ENCODE data around the gene TTLL6.
"Not testable (repeated sequence)": the region's sequence is repeated elsewhere in the genome, so short reads cannot be mapped to it uniquely, and the experiment has no call there.

TTLL6 gene

DNA sequence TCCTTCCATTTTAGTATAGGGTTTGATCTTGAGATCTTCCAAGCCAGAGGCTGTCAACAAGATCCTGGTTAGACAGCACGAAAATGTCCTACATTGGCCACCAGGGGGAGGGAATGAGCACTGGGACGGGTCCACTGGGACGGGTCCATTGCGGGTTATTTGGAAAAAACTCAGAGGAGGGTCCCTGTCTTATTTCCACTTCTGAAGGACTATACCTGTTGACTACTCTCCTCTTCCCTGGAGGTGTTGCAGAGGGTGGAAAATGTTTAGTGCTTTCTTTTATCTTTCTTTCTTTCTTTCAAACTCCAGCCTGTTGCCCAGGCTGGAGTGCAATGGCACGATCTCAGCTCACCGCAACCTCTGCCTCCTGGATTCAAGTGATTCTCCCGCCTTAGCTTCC, 2.5 kb downstream of the TTLL6 start:
- DNase-seq = no peak

DNA sequence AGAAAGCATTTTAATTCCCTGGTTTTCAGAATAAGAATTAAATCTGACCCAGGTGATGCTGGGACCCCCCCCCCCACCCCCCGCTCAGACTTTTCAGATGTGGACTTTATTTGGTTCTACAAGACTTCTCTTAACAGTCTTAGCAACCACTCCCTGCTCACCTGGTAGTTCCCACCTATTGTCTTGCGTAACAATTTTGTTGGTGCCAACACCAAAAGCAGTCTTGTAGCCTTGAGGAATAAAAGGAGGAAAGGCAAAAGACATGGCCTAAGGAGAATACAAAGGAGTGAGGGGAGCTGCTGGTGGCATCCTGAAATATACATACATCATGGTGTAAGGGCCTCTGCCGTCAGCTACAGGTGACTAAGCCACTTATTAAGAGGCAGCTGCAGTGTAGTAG, 5.0 kb downstream of the TTLL6 start:
- DNase-seq = no peak

DNA sequence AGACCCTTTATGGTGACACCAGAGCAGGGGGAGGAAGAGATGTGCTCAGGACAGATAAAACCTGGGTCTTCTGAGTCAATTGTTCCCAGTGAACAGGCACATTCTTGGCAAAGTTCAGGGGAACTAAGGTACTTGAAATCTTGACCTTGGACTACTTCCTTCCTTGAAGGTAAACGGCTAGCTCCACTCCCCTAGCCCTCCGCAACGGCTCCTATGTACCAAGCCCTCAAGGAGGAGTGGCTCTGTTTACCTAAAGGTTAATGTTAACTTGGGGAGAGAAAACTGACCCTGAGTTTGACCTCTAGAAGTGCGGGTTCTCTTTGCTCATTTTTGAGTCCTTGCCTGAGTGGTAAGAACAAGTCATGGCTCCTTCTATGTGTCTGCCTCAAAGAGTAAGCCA, 7.8 kb downstream of the TTLL6 start:
- DNase-seq = no peak

DNA sequence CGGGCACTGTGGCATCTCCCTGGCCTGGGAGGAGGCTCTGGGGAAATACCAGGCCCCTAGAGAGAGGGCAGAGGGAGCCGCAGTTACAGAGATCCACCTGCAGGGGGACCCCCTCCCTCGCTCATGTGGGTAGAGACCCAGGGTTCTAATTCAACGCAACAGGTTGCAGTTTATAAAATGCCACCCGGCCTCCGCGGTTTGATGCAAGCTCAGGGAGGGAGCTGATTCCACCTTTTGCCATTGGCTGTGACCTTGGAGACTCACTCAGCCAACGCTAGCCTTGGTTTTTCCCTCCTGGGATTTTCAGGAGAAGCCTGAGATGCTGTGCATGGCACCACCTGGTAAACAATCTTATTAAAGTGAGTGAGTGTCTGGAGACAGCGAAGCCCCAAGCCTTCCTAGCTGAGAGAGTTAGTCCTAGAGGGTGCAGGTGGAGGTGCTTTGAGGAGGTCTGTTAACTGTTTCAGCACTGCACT, 12.1 kb downstream of the TTLL6 start:
- DNase-seq = peak; percentile 13

DNA sequence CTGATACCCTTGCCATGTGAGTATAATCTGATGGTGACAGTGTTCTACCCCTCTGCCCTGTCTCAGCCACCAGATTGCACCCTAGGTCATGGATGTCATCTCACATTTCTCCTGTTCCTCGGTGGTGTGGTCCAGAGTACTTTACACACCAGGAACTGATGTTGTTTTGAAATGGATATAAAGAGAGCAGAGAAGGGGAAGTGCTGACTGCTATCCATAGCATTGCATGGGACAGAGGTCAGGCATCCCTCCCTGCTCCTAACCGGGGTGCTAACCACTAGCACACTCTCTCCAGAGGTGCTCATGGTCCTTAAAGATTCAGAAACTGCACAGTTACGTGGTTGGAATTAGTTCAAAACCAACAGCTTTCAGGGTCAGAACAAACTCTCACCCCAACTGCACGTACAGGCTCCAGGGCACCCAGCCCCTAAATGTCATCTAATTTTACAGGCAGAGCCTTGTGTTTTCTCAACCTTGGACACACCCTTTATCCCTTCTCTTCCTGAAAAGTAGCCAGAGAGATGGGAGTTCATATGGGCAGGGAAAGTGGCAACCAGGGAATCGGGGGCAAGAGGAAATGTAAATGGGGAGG, 16.3 kb downstream of the TTLL6 start:
- DNase-seq = no peak

DNA sequence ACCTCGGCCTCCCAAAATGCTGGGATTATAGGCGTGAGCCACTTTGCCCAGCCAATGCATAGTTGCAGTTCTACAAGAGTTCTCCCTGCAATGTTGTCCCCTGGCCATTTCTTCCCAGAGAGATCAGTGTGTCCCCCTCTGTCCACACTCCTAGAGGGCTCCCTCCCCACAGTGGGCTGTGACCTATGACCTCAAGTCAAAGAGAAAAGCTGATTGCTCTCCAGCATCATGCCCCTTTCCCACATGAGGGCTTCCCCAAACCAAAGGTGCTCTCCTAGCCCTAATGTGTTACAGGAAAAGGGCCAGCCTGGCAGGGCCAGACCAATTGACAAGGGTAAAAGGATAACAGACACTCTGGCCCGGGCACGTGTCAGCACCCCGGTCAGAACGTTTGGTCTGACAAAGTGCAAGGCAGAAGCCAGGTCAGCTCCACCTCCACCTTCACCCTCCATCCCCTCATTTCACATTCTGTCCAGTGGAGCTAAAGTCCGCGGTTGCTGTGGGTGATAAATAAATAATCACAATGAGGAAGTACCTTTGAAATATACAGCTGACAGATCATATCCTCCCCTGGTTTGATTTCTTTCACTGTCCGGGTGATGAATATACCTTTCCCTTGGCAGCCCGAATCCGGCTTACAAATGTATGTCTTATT, 17.8 kb downstream of the TTLL6 start:
- no peak for DNase-seq

DNA sequence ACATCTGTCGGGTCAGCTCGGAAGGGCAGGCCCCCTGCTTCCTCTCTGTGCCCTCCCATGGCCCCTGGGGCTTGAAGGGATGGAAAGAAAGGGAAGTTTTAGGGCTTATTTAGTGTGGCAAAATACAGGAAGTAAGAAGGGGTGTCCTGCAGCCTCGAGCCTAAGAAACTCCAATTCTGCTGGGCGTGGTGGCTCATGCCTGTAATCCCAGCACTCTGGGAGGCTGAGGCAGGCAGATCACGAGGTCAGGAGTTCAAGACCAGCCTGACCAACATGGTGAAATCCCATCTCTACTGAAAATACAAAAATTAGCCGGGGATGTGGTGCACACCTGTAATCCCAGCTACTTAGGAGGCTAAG, 20.9 kb downstream of the TTLL6 start:
- not testable (repeated sequence) for DNase-seq

DNA sequence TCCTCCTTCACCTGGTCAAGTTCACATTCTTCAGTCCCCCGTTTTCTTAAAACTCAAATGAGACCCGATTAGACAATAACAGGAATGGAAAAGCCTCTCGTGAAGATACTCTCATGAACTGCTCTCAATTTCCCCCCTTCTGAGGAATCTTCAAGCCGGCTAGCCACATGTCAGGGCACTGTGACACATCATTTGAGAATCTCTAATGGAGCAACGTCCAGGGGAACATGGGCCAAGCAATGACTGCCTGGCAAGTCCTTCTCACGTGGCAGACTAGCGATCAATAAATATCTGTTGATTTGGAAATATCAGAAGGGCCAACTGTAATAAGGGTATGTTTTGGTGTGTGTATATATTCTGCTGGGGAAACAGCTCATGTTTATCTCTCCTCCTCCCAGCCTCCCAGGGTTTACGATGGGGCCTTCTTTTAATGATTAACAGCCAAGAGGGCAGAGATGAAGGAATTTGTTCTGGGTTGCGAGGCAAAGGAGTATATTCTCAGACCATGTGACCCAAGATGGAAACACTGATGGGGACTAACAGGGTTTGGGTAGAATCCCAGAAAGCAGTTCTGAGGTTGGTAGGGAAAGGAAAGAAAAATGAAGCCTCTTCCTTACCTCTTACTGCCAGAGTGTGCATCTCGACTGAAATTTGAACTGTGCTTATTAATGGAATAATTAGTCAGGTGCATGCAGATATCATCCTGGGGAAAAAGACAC, 21.4 kb downstream of the TTLL6 start:
- DNase-seq = no peak

DNA sequence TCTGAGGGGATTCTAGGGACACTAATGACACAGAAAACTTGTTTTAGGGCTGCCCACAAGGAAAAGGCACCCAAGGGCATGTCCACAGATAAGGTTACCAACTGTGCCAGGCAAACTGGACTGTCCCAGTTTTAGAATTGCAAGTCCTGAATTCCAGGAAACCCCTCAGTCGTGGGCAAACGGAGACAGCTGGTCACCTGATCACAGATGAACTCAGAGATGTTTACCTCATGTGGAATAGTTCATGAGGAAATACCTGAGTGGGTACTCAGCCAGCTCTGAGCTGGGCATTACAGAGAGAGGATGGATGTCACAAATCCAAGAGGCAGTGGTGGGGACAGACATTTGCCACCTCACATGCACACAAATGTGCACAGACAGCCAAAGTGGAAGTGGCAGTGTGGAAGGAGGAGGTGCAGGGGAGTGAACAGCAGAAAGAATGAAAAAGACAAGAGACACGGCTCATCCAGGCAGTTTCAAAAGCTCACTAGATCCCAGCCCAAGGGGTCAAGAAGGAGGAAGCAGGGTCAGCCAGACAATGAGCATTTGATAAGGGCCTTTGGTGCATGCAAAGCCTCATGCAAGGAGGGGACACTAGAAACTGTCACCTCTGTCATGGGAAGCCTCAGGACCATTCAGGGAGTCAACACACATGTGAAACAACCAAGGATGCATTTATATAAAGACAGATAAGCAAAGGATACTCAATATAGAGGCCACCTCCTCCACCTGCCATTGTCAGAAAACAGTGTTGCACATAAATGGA, 24.8 kb downstream of the TTLL6 start:
- no peak for DNase-seq

DNA sequence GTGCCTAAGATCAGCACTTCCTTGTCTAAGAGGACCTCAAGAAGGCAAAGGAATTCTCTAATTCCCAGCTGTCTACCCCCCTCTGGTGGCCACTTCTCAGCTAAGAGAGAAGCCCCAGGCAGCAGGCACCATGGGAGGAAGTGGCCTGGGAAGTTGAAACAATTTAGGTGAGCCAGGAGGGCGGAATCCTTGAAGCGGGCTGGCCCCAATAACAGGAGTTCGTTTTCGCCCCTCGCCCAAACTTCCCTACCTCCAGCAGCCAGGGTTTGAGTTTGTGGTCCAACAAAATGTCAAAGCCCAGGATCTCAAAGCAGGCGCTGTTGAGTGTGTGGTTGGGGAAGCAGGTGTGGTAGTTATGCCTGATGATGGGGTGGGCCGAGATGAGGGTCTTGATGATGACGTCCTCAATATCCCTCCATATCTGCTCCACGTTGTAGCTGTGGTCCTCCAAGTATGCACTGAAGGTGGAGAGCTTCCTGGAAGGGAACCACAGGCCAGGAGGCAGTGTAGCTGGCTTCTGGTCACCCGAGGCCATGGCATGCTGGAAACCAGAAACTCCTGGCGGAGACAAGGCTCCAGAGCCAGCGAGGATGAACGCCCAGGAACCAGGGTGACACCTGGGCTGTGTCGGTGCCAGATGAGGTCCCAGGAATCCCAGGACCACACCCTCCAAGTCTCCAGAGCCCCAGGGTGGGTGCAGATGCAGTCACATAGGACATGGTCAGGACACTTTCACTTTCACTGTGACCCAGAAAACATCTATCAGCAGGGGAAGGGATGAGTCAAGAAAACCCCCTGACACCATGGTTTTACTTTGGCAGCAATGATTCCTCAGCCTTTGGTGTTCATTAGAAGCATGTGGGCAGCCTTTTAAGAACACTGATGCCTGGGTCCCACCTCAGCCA, 25.6 kb downstream of the TTLL6 start:
- DNase-seq = peak; percentile 44

DNA sequence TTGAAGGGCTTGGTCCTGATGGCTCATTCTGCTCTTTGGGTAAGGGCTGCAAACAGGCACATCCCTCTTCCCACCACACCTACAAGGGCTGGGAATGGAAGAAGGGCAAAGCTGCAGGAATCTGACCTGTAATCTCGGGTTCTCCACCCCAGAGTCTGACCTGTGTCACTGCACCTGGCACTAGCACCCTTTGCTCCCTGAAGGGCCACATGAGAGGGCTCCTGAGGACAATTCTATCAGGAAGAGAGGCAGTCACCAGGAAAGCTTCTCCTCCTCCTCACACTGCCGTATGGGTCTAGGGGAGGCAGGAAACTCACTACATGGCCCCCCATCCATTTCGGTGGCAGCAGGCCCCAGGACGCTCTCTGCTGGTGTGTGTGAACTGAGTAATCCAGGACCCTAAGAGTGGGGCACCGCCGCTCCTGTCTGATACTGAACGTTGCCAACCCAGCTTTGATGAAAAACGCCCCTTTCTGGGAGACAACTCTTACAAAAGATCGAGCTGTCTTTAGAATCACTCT, 26.4 kb downstream of the TTLL6 start:
- no peak for DNase-seq

DNA sequence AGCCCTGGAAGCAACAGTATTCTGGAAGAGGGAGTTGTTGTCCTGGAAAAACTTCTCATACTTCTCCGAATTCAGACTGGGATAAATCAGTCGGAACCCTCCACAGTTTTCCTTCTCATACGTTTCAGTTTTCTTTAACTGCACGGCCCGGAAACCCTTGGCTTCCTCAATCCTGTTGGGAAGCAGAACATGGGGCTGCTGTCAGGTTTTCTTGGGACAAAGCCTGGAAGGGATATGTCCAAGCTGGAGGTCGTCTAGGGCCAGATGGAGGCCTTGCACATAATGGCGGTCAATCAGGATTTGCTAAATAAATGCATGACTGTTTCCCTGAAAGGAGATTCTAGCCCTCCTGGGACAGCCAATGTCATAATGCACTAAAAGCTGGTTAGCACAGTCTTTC, 29.2 kb downstream of the TTLL6 start:
- no peak for DNase-seq

DNA sequence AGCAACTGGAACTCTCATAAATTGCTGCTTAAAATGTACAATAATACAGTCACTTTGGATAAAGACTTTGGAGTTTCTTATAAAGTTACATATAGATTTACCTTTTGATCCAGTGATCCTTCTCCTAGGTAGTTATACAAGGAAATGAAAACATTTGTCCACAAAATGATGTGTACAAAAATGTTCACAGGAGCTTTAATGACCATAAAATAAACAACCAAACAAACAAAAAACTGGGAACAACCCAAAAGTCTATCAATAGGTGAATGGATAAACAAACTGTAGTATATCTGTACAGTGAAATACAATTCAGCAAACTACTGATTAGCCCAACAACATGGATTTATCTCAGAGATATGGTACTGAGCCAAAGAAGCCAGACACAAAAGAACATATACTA, 37.6 kb downstream of the TTLL6 start:
- no peak for DNase-seq

DNA sequence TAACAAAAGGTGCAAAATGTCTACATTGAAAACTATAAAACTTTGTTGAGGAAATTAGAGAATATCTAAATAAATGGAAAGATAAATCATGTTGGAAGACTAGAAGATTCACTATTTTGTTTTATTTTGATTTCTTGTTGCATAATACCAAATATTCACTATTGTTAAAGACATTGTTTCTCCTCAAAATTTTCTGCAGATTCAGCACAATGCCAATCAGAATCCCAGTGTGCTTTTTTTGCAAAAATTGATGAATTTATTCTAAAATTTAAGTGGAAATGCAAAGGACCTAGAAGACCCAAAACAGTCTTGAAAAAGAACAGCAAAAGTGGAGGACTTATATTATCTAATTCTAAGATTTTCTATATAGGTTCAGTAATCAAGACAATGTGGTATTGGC, 40.4 kb downstream of the TTLL6 start:
- DNase-seq = no peak

DNA sequence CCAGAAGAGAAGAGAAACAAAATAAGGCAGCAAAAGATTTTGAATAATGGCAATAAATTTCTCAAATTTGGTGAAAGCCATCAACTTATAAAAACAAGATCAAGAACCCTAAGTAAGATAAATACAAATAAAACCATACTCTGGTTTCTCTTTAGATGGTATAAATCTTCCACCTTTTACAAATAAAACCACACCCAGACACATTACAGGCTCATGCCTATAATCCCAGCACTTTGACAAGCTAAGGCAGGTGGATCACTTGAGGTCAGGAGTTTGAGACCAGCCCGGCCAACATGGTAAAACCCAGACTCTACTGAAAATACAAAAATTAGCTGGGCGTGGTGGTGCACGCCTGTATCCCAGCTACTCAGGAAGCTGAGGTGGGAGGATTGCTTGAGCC, 43.8 kb downstream of the TTLL6 start:
- DNase-seq = no peak

DNA sequence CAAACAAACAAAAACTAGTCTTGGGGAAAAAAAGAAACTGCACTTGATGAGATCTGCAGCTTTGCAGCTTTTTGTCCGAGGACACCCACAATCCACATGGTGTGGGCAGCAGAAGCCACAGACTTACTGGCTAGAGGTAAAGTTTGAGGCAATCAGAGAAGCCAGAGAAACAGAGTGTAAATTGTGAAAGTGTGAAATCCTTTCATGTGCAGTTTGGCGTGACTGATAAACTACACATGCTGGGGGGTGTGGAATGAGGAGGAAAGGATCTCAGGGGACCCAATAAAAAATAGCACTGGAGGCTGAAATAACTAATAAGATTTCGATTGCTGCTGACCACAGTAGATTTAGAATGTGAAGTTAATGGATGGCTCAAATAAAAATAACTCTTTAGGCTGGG, 46.1 kb downstream of the TTLL6 start:
- DNase-seq = no peak

DNA sequence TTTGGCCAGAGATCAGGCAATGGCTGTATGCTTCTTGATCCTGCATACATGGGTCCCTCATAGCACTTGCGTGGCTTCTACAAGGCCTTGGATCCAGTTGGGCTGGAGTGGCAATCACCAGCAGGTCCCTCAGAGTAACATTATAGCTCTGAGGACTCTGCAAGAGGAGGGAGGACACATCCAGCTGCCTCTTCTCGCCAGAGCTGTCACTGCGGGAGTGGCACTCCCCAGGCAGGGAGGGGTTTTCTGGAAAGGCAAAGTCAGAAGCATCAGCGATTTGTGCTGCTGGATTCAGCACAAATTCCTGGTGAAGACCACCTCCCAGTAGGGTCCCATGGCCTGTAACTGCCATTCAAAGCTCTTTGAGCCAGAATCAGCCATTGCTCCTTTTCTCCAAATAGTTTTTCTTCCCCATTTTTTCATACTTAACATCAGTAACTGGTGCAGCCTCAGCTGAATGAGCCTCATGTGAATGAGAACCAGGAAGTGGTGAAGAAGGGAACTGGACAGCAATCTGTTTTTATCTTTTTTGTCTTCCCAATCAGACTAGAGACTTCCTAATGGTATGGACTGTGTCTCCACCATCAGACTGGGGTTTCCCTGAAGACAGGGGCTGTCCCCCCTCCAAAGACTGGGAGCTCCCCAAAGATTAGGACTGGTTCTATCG, 47.9 kb downstream of the TTLL6 start:
- no peak for DNase-seq

DNA sequence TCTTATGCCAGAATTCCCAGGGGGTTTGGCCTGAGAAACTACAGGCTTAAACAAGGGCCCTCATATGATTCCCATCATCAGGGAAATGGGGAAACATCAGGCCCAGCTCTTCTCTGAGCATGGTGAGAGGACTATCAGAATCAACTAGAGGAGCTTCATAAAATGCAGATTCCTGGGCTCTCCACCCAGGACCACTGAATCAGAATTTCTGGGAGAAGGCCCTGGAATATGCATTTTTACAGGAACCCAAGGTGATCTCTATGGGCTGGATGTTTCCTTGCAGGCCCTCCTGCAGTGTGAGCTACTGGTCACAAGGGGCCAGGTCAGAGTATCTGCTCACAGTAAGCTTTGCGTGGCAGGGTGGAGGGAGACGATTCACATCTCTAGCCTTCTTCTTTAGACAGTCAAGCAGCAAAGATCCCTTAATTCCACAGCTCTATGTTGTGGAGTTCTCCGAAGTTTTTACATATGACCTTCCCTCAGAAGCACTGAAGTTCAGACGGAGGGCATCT, 49.7 kb downstream of the TTLL6 start:
- DNase-seq = no peak

DNA sequence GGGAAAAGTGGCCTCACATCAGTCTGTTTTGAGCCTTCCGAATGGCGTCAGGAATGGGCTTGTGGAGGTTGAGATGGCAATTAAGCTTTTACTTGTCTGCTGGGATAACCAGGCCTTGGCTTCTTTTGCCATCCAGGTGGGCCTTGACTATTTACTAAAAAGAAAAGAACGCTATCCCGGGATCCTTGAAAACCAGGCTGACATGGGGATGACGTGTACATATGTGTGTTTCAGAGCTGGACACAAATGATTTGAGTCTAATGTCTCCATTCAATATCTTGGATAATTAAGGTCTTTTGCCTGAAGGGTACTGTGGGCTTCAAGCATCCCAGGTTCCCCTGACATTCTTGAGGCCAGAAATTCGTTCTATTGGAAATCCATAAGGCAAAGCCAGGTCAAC, 55.9 kb downstream of the TTLL6 start:
- no peak for DNase-seq

DNA sequence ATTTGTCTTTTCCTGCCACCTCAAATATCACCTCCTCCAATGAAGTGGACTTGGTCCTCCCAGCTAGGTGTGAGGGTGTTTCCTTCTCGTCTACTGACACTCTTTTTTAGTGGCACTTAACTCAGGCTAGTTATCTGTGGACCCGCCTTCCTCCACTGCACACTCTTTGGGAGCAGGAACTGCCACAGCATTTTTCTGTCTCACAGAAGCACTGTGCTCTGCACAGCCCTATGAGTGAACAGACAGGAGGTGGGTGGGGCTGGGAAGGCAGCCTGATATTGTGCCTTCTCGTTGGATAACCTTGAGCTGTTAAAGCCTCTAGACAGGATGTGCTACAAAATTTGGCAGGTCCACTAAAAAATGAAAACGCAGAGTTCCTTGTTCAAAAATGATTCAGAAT, 56.6 kb downstream of the TTLL6 start:
- DNase-seq = no peak

DNA sequence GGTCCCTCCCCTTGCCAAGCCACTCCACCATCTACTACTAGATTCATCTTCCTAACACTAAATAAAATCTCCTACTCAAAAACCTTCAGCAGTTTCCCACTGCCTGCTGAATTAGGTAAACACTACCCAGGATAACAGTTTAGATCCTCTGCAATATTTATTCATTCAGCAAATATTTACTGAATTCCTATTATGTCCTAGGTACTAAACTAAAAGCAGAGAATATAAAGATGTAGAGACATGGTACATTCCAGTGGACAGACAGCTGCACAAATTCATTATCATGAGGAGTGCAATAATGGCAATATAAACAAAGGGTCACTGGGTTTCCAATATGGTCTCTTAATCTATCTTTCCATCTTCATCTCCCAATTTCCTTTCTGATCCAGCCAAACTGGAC, 57.7 kb downstream of the TTLL6 start:
- no peak for DNase-seq

DNA sequence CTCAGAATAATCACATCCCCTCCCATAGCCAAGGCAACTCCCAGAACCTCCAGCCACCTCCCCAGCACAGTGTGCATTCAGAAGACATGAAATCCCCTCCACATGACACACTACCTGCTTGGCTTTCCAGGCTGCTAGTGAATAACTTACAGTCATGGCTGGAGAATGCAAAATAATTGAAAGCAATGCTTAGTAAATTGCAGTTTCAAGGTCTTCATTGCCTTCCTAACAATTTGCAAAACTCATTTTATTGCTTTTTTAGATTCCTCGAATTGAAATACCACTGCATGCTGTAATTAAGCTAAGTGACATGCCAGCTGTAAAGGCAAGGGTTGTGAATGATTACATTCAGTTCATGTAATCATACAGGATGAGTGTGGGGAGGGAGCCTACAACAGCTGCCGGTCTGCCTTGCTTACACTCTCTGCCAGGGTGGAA, 59.5 kb downstream of the TTLL6 start:
- no peak for DNase-seq
